GM21423 (cell line): ENCODE measurements around the gene SLC24A3.
"Not testable (repeated sequence)": the region's sequence is repeated elsewhere in the genome, so short reads cannot be mapped to it uniquely, and the experiment has no call there.

Source experiments
- ATAC-seq: cut with Tn5 transposase; IDR thresholded peaks from one replicate; pipeline ENCODE4 v1.9.1; 2021; ENCODE audit warnings: mild to moderate bottlenecking, moderate library complexity; ENCODE audit not compliant: unreplicated experiment

SLC24A3 gene

DNA sequence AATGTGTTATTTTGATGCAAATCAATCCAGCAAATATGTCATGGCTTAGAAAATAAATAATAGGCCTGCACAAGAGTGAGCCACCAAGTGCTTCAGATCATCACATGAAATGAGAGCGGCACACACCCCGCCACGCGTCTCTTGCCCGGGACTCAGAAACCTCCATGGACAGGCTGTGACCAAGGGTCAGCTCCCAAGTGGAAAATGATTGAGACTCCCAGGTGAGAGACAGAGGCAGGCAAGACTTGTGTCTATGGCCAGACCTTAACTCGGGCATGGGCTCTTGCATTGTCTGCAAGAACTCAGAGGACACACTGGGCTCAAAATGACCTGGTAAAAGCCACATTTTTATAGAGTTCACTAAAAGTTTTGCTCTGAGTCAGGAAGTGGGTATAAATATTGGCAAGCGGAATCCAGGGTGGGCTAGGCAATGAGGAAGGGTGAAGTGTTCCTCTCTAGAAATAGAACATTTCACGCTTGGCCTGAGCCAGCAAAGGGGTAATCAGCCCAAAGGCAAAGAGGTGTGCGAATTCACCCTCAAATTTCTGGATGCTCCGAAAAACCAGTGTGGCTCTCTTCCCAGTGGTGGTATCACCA is 514.9 kb downstream of the SLC24A3 start:
- no peak for ATAC-seq

DNA sequence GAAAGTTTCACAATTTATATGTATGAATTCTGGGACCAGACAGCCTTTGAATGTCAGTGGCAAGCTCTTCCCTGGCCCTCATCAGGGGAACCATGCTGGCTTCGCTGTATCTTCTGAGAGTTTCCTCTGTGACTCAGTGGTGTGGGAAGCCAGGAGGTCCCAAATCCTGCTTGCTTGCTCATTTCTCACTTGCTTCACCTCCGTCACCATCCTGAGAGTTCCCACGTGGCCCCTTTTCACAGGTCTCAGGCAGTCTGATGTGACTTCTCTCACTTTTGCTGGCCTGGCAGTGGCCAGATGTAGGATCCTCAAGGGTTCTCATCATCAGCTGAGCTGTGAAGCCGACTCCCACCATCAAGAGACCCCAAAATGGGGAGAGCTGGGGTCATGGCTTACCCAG is 517.2 kb downstream of the SLC24A3 start:
- no peak for ATAC-seq

DNA sequence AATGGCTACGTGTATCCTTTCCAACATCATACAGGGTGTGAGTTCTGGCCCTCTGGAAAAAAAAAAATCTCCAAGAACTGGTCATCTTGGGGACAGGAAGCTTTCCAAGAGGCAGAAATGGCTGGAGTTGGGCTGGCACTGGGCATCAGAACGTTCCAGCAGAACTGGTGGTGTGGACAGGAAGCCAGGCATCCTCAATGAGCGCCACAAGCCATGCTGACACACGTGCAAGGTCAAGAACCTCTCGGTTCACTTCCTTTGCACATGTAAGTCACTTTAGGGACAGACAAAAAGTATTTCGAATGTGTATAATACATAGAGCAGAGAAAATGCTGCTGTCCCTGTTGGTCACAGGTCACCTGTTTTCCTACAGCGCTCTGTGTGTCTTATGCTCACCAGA is 518.3 kb downstream of the SLC24A3 start:
- no peak for ATAC-seq

DNA sequence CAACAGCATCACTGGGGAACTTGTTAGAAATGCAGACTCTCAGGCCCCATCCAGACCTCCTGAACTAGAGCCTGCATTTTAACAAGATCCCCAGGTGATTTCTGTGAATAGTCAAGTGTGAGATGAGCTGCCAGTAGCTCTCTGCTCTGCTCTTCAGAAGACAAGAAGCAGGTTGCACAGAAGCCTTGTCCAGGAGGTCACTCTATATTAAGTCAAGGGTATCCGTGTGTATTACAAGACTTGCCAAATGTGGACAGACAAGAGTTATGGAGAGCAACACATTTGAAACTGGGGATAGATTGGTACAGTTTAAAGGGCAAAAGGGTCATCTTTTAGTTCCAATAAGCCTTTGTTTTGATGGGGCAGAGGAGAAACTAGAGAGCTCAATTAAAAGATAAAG is 522.4 kb downstream of the SLC24A3 start:
- ATAC-seq = no peak

DNA sequence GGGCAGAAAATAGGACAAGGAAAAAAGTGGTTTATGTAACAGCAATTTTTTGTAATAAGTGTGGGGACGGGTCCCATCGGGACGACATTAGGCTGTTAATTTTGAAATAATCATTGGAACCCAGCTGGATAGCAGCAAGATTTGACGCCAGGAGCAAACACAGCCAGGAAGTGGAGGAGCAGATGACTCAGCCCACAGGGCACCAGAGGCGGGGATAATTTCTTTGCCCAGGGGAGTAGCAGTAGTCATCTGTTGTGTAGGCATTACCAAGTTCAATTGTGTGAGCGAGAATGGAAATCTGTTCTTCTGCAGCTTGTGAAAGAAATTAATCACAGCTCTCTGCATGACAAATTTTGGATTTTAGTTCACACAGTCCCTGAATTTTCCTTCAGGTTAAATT is 523.0 kb downstream of the SLC24A3 start:
- ATAC-seq = no peak

DNA sequence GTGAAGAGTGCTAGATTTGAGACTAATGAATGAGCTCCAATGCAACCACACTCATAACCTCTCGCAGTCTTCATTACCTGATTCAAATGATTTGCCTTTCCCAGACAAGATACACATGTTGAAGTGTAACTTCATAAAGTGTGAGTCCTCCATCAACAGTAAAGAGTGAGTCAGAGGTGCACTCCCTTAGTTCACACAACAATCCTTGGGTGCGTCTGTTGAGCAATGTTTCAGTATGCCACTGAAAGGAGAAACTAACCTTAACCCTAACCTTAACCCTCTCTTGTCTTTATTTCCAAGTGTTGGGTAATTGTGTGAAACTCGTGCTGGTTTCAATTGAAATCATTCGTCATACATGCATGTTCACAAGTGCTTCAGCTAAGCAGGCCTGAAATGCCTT is 524.6 kb downstream of the SLC24A3 start:
- ATAC-seq = peak; percentile 40

DNA sequence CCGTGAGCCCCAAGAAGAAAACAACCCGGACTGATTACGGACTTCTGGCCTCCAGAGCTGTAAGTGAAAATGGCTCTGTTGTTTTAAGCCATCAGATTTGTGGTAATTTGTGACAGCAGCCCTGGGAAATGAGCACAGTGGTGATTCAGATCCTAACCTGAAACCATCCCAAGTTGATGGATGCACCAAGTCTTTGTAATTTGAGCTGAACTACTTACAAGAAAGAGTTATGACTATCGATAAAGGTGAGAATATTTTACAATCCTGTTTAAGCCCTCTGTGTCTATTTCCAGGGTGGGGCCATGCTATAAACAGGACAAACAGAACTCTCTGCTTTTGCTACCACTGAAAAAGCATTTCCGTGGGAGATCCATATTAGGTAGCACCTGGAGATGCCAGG is 526.5 kb downstream of the SLC24A3 start:
- ATAC-seq = no peak

DNA sequence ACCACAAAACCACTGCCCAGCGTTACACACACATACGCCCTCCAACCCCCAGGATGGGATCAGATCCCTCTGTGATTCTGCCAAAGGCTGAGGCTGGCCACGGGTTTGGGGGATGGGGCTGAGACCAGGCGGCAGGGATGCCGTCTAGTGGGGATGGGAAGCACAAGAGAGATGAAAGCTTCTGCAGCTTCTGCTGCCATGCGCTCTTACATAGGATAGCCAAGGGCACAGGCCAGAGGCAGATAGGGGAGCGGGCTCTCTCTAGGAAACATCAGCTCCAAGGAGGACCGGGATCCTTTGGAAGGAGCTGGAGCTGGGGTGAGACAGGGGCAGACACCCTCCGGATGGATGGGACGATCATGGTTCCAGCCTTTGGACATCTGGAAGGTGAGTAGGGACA is 526.9 kb downstream of the SLC24A3 start:
- ATAC-seq = no peak

DNA sequence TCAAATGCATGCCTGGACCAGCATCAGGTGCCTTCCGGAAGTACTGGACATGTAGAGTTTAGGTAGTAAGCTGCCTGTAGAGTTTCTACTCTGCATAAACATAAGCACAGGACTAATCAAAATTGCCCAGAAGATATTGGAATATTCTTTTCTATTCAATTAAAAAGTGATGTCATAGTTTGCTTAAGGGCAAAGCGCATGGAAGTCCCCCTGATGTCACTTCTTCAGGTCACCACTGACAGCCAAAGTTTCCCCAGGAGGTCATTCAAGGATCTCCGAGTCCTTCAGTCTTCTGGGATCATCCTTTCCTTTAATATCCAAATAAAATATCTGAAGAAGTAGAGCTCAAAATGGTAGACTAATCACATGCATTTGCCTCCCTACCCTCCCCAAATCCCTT is 528.1 kb downstream of the SLC24A3 start:
- no peak for ATAC-seq

DNA sequence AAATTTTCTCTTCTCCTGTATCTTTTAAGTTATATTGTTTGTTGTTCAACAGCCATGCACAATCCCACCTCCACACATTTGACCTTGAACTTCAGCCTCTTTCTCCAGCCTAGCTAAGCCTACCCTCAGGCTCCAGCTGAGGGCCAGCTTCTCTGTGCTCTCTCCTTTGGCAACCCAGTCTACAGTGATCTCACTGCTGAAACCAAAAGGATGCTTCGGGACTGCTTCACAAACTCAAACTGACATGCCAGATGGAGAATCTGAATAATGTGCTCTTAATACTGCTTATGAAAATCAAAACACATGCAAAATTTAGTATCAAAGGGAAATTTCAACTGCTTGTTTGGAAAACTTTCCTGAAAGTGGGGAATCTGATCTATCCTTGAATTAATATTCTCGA is 529.5 kb downstream of the SLC24A3 start:
- ATAC-seq = no peak

DNA sequence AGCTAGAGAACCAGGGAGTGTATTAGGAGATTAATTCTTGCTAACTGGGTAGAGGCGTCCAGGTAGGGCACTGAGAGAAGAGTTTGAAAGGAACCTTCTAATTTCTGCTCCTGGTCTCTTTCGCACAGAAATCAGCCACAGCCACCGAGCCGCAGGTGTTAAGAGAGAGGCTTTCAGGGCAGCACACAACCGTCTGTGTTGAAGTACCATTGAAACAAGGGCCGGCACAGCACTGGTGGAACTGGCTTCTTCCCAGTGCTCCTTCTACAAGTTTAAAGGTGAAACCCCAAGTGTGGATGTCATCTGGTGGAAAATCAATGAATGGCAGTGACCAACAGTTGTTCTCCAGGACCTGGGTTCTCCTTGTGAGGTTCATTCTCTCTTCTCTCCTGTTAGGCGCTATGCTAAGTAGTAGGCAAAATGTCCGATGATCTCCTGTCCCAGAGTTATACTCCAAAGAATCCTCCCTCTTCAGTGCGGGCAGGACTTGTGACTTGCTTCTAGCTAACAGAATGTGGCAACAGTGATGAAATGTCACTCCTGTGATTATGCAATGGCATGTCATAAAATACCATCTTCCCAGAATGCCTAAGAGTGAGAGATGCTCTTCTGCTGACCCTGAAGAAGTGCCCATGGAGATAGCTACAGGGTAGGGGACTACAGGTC is 530.7 kb downstream of the SLC24A3 start:
- no peak for ATAC-seq

DNA sequence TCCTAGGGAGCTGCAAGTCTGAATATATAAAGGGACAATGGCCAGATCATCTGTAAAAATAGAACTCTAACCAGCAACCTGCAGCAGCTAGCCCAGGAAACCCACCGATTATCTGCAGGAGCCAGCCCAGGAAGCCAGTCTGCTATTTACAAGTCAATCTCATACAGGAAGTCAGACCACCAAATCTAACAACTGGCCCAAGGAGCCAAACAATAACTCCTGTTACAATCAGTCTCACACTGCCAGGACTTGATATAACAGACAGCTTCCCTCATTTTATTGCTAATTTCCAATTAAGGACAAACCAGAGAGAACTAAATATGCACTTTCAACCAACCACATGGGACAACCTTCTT is 531.2 kb downstream of the SLC24A3 start:
- no peak for ATAC-seq

DNA sequence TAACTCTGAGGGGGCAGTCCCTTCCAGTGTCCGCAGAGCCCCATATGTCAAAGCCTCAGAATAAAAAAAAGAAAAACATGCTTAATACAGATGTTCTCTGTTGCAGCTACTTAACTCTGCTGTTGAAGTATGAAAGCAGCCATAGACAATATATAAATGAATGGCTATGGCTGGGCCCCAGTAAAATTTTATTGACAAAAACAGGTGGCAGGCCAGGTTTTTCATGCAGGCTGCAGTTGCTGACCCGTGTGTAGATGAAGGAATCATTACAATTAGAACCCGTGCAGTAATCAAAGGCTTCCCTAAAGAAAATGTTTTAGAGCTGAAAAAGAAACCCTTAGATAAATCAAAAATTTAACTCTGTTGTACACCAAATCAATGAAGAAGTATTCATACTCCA is 532.7 kb downstream of the SLC24A3 start:
- ATAC-seq = no peak

DNA sequence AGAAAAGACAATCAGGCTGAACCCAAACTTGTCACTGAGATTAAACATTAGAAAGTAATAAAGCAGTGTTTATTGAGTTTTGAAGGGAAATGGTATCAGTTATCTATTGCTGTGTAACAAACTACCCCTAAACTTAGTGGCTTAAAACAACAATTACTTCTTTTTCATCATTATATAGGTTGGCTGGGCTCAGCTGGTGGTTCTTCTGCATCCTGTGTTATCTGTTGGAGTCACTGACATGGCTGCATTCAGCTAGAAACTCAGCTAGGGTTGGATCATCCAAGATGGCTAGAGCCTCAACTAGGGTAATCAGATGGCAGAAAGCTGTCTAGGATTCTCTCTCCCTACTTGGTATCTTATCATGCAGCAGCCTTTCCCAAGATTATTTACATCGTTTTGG is 533.1 kb downstream of the SLC24A3 start:
- no peak for ATAC-seq

DNA sequence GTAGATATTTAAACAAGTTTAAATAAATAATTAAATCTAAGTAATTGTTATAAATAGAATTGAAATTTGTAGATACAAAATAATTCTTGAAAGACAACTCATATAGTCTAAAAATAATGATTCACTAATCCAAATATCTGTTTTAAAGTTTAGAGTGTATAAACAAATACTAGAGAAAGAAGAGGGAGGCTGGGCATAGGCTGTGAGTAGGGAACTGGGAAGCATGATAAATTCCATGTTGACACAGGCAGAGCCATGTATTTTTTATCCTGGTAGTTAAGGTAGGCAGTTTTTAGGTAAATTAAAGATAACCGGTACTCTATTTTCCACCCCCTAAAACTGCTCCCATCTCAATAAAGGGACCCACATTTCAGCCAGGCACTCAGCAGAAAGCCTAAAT is 534.0 kb downstream of the SLC24A3 start:
- ATAC-seq = no peak

DNA sequence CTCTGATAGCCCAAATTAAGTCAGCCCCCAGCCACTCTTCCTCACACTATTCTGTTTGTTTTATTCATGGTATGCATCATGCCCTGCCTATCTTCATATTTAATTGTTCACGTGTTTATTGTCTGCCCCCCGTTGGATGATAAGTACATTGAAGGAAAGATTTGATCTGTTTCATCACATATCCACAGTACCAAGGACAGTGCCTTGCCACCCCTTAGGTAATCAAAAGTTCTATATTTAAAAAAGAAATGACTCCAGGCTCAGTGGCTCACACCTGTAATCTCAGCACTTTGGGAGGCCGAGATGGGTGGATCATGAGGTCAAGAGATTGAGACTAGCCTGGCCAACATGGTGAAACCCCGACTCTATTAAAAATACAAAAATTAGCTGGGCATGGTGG is 535.5 kb downstream of the SLC24A3 start:
- no peak for ATAC-seq

DNA sequence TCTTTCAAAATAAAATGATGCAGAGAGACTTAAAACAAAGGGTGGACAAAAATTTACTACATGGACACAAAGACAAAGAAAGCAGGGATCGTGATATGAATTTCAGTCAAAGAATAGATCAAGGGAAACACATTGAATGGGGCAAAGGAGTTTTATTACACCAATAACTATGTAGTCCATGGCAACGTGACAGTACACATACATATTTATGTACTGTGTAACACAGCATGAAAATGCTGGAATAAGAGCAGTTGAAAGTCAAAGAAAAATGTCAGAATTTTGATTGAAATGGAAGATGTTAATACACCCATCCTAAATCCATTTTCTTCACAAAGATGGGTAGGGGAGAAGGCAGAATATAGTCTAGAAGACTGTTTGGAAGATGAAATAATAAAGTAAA is 536.2 kb downstream of the SLC24A3 start:
- no peak for ATAC-seq

DNA sequence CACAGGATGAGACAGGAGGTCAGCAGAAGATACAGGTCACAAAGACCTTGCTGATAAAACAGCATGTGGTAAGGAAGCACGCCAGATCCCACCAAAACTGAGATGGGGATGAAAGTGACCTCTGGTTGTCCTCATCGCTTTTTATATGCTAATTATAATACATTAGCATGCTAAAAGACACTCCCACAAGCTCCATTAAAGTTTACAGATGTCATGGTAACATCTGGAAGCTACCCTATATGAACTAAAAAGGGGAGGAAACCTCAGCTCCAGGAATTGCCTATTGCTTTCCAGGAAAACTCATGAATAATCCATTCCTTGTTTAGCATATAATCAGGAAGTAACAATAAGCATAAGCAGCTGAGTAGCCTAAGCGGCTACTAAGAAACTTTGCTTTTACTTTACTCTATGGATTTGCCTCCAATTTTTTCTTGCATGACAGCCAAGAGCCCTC is 537.2 kb downstream of the SLC24A3 start:
- ATAC-seq = no peak

DNA sequence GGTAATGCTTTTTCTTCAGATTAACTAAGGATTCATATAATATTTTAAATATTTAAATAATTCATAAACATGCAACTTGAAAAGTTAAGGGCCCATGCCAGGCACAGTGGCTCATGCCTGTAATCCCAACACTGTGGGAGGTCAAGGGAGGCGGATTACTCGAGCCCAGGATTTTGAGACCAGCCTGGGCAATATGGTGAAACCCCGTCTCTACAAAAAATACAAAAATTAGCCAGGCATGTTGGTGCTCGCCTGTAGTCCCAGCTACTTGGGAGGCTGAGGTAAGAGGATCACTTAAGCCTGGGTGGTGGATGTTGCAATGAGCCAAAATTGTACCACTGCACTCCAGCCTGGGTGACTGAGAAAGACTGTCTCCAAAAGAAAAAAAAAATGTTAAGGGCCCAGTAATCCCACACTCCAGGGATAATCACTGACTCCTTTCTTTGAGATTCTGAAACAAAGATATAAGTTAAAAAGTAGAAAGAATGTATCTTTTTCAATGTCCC is 537.7 kb downstream of the SLC24A3 start:
- no peak for ATAC-seq

DNA sequence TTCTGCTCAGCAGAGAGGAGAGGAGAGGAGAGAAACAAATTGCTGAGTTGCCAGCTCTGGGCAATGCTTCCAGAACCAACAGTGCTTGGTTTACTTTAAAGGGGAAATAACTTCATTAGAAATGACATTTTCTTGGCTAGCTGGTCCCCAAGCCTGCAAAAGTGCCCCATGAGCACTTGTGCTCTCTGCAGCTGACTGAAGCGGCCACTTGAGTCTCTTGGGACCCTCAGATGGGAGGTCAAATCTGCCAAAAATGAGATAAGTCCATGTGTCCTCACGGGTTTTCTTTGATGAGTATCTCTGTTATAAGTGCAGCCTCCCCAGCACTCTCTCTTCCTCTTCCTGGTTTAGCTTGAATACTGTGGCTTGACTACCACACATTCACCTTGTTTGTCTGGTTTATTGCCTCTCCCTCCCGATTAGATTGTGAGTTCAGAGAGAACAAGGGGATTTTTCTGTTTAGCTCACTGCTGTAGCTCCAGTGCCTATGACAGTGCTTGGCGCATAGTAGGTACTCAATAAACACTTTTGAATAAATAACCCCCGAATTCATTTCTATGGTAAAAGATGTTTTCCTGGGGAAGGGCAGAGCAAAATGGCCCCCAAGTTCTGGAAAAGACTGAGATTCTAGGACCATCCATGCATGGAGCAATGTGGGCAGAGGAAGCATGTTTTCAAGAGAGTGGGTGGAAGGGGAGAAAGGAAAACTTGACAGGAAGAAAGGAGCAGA is 538.6 kb downstream of the SLC24A3 start:
- ATAC-seq = no peak

DNA sequence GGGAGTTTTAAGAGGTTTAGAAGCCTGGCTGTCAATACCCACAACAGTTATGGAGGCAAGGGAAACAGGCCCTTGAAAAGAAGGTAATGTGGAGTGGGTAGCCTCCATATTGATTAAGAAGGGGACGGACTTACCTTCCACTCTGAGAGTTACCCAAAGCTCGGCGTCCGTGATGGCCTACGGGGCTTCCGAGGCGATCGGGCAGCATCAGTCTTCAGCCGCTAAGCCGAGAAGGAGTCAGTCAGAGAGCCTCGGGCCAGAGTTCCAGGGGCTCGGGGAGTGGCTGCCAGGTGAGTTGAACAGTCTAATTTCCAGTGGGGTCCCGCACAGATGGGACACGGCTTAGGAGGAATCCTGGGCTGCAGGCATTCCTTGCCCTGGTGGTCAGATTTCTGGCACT is 541.8 kb downstream of the SLC24A3 start:
- not testable (repeated sequence) for ATAC-seq
